HG02943 (cell line): ENCODE measurements around the gene MAPK12.

Experiments used
- ATAC-seq: cut with Tn5 transposase; IDR thresholded peaks from one replicate; pipeline ENCODE4 v1.9.1; 2021; ENCODE audit warnings: mild to moderate bottlenecking, low read depth, moderate library complexity; ENCODE audit not compliant: unreplicated experiment

MAPK12 gene

GRCh38 chr22:50261615-50262459, at the start of gene MAPK12:
MAPK12 (minus strand) TSS chr22:50261683; CDS start chr22:50261509, 174 bp downstream.
- no peak for ATAC-seq

- no peak for ATAC-seq
These were observed 49.5 kb upstream of the MAPK12 start for GRCh38 chr22:50310949-50311444.

- no peak for ATAC-seq
These were observed 48.7 kb upstream of the MAPK12 start for GRCh38 chr22:50310031-50310722.

DNA sequence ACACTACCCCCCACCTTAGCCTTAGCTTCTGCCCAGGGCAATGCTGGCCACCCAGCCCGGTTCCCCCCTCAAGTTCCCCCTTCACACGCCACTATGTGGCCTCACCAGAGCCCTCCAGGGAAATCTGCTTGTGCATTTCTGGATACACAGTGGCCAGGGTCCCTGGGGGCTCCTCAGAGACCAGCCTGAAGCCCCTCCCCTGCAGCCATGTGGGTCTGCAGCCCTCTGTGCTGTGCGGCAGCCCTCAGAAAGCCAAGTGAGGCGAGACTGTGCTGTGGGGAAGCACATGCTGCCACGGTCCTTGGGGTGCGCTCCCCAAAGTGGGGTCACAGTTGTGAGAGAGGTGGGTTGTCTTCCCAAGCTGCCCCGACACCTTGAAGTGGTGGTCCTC, 48.1 kb upstream of the MAPK12 start:
- no peak for ATAC-seq

DNA sequence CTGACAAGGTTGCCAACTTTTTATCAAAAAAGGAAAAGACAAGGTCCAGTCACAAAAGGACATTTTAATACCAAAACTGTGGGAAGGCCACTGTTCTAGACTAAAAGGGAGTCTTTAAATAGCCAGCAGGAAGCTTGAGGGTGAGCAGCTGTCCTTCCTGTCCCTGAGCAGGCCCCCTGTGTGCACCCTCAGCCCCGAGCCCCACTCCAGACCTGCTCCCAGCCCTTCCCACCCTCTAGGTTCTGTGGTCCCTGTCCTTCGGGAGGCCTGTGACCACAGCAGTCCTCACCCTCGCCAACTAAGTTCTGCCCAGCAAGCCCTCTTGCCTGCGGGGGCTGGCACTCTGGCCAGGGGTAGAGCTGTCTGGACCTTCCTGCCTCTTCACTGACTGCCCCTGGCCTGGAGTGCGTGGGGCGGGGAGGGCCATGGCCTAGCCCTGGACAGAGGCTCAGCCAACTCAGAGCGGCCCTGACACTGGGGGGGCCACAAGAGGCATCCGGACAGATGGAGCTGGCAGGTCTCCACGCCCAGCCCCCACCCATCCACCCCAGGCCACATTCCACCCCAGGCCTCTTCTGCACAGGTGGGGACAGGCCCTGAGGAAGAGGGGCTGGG, 47.6 kb upstream of the MAPK12 start:
- no peak for ATAC-seq

- no peak for ATAC-seq
These were observed 47.1 kb upstream of the MAPK12 start for GRCh38 chr22:50308597-50308935.

DNA sequence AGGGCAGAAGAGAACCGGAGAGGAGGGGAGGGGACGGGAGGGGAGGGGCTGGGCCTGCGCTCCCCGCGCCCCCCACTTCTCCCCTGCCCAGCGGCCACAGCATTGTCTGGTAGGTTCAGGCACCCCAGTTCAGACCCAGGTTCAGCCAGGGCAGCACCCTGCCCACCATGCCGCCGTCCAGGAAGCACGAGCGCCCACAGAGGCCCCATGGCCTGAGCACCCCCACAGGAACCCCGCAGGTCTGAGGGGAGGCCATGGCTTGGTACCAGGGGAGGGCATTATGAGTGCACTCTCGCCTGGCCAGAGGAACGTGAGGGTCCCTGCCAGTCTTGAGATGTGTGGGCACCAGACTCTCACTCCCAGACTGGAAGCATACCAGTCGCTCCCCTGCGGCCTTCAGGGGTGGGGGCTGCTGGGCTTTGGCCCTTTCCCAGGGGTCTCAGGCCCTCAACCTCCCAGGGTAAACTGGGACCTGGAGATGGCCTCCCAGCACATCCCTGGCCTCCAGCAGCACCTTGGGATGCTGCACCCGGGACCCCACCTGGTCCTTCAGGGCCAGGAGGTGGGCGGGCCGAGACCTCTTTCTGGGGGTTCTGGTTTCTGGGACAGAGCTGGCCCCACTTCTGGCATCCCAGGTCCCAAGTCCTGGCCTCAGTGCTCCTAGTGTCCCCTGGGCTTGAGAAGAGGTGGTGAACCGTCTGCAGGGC, 46.6 kb upstream of the MAPK12 start:
- no peak for ATAC-seq

GRCh38 chr22:50306753-50307749, 45.6 kb upstream of the MAPK12 start, which contains the start of gene PLXNB2:
PLXNB2 (minus strand) TSS chr22:50307646; CDS start chr22:50290584, 17,062 bp downstream.
- no peak for ATAC-seq

DNA sequence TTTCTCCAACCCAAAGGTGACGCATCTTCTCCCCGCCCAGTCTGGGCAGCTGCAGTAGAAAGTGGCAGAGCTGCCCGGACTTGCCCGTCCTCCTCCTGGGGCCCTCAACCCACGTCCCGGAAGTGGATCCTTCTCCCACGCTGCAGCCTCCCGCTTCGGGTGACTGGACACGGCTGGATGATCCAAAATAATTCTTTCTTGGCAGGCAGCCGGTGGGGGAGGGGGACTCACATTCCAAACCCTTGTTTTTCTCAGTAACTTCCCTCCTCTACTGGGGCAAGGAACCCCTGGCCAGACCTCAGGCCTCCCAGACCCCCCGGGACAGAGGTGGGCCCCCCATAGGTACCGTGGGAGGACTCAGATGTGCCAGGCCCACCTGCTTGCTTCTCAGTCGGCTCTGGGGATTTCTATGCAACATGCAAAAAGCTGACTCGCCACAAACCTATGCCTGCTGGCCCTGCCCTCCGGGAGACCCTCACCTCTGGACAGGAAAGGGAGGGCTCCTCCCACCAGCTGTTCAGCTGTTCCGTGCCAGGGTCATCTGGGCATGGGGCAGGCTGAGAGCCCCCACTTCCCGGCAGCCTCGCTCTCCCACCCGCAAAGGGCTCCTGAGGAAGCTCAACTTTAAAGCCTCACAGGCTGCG, 44.6 kb upstream of the MAPK12 start:
- no peak for ATAC-seq

DNA sequence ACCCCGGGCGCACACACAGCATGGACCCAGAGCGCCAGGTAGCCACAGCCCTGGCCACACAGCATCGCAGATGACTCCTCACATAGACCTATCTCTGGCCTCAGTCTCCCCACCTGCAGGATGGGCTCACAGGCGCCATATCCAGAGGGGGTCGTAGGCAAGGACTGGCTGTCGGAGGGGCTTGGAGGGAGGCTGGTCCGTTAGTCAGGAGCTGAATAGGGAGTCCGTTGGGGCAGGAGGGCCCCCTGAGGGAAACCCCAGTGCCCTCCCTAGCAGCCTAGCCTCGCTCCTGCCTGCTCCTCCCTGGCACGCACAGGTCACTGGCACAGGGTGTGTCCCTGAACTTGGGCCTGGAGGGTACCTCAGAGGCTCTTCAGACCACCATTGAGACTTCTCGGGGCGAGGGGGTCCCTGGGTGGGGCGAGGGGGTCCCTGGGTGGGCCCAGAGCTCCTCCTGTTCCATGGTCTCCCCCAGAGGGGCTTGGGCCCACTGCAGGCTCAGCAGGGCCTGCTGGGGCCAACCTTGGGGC, 44.0 kb upstream of the MAPK12 start:
- ATAC-seq: no peak

GRCh38 chr22:50304528-50305392, 43.3 kb upstream of the MAPK12 start:
- ATAC-seq: no peak

DNA sequence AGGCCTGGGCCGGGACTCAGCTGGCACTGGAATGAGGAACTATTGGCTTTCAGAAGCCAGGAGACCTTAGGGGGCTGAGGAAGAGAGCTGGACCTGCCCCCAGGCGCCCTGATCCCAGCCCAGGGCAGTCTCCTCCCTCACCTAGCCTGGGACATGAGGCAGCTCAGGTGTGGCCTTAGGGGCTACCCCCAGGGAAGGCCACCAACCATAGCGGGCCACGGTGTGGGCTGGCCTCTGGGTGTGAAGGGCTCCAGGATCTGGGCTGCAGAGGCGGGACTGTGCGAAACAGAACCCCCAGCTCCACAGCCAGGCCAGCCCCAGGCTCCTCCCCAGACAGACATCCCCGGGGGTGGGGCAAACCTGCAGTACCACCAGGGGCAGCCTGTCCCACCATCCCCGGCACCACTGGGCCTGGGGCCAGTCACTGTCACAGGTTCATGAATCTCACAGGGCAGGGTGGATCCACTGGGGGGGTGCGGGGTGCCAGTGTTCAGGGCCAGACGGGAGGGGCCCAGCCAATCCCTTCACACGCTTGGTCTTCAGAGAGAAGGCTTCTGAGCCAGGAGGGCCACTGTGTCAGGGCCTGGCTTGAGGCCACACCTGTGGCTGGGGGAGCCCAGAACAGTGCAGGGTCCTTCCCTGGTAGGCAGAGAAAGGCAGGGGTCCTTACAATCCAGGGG, 42.5 kb upstream of the MAPK12 start:
- ATAC-seq: no peak

- ATAC-seq: no peak
These were observed 42.0 kb upstream of the MAPK12 start for GRCh38 chr22:50303515-50303847.

GRCh38 chr22:50302564-50302963, 41.1 kb upstream of the MAPK12 start:
- ATAC-seq: no peak

DNA sequence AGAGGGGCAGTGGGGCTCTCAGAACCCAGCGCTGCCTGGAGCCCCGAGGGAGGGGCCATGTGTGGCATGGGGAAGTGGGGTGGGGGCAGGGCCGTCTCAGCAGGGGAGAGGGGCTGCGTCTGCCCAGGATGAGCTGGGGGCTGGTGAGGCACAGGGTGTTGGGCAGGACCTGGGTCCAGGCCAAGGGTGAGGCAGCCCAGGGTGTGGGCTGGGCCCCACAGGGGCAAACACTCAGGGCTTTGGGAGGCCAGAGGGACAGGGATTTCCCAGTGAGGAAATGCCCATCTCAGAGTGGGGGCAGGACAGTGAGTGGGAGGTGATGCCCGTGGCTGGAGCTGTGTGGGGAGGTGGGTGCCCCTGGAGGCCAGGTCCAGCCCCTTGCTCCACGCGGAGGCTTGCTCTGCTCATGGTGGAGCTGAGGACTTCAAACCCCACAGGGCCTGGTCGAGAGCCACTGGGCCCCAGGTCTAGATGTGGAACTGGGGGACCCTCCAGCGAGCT, 40.6 kb upstream of the MAPK12 start:
- ATAC-seq: no peak

- no peak for ATAC-seq
These were observed 40.1 kb upstream of the MAPK12 start for GRCh38 chr22:50301581-50301991.

DNA sequence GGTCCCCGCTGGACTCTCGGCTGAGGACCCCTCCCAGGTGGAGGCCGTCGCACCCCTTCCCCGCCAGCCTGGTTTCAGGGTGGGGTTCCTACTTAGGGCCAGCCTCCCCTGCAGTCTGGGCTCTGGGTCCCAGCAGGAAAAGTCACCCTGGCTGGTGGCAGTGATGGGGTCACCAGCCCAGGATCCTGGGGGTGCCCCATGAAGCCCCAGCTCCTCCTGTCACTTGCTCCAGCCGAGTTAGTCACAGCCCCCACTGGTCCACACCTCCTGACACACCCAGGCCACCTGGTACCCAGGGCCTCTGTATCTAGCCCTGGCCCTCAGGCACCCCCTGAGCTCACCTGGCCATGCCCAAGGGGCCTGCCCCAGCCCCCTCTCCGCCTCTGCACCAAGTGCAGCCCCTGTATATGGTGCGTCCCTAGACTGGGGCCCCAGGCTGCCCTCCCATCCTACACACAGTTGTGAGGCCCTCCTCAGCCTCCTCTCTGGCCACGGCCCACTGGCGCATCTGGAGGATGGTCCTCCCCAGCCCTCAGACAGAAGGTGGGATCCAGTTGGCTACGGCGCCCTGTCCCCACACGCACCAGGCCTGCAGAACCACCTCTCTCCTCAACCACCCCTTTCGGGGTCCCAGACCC, 39.3 kb upstream of the MAPK12 start:
- ATAC-seq: no peak
